Activated CD4-positive, alpha-beta T cell treated with anti-CD3 and anti-CD28 coated beads, Interleukin-2, amount 50 U/mL, for 4 hours (primary cell): ENCODE data around the gene ARID1B.

ENCODE experiments used
- DNase-seq, 2 experiments: peaks; one replicate each; pipeline ENCODE4 v3.0.0-alpha.2; 2020

Gene ARID1B

GRCh38 chr6:156774863-156775405, 2.2 kb upstream of the ARID1B start:
- no peak for DNase-seq

GRCh38 chr6:156775717-156776116, 1.5 kb upstream of the ARID1B start:
- DNase-seq, result no peak

- no peak for DNase-seq
Measured at GRCh38 chr6:156776470-156776839, 723 bp upstream of the ARID1B start.

GRCh38 chr6:156777577-156778453, 637 bp downstream of the ARID1B start:
- DNase-seq, result peak; percentile 56 to 57

- DNase-seq, result peak; percentile 23 to 35
Measured at GRCh38 chr6:156778454-156779205, 1.5 kb downstream of the ARID1B start.

GRCh38 chr6:156779206-156780094, 2.3 kb downstream of the ARID1B start:
- DNase-seq, result peak; percentile 35 to 51

- peak; percentile 27 to 33 for DNase-seq
Measured at GRCh38 chr6:156780102-156780641, 3.0 kb downstream of the ARID1B start.

- DNase-seq, result no peak
Measured at GRCh38 chr6:156780962-156781853, 4.0 kb downstream of the ARID1B start.

- DNase-seq, result no peak
Measured at GRCh38 chr6:156781861-156782631, 4.9 kb downstream of the ARID1B start.

- no peak for DNase-seq
Measured at GRCh38 chr6:156782691-156783320, 5.6 kb downstream of the ARID1B start.

- DNase-seq, result no peak
Measured at GRCh38 chr6:156783958-156784357, 6.8 kb downstream of the ARID1B start.

- no peak for DNase-seq
Measured at GRCh38 chr6:156786652-156787051, 9.5 kb downstream of the ARID1B start.

- DNase-seq, result no peak
Measured at GRCh38 chr6:156787569-156788492, 10.7 kb downstream of the ARID1B start.

GRCh38 chr6:156789081-156789943, 12.1 kb downstream of the ARID1B start:
- no peak for DNase-seq

GRCh38 chr6:156790711-156791319, 13.6 kb downstream of the ARID1B start:
- no peak for DNase-seq

GRCh38 chr6:156791320-156791850, 14.2 kb downstream of the ARID1B start:
- DNase-seq, result peak; percentile 8

- no peak for DNase-seq
Measured at GRCh38 chr6:156793200-156793599, 16.0 kb downstream of the ARID1B start.
